Central memory CD4-positive, alpha-beta T cell (primary cell): Measurements from ENCODE around the gene AMOTL1.

Source experiments
- DNase-seq: peaks from one replicate; pipeline ENCODE4 v3.0.0; 2022

Gene AMOTL1

DNA sequence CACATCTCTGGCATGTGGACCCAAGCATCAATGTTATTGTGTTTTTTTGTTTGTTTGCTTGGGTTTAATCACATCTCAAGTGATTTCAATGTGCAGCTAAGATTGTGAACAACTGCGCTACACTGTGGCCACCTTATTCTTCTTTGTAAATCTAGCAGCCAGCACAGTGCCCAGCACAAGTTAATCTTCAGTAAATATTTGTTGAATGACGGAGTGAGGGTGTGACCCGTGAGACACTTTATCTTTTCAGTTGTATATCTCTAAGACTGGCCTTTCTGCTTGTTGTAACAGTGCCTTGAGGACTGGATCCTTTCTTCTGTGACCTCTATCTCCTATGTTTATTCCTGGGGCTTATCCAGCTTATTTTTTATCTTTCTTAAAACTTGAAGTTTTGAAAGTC is 21.4 kb upstream of the AMOTL1 start:
- DNase-seq, result no peak

DNA sequence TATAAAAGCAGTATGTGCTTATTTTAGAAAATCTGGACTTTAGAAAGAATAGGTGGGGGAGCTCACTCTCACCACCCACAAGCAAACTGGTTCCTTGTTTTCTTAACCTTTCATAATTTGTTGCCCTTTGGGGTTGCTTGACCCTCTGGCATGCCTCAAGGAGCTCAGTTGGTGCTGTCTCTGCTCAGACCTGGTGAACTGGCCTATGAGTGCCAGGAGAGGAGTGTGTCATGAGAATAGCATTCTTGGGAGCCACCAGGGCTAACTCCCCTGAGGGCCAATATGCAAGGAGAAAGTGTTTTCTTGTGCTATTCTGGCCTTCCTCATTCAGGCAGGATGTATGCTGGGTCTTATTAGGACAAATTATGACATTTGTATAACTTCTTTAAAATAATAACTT is 21.0 kb upstream of the AMOTL1 start:
- no peak for DNase-seq

DNA sequence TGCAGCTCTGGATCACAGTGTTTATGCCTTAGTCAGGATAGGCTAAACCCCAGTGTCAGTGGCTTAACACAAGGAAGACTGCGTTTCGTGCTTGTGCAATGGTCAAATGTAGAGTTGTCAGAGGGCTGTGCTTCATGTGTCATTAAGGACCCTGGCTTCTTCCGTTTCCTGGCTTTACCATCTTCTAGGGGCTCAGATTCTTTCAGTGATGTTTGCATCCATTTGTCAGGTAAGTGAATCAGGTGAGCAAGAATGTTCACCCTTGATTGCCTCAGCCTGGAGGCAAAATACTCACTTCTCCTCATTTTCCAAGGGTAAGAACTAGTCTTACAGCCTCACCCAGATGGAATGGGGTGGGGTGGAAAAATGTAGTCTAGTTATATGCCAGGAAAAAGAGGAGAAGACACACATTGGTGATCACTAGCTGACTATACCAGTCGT is 20.5 kb upstream of the AMOTL1 start:
- no peak for DNase-seq

DNA sequence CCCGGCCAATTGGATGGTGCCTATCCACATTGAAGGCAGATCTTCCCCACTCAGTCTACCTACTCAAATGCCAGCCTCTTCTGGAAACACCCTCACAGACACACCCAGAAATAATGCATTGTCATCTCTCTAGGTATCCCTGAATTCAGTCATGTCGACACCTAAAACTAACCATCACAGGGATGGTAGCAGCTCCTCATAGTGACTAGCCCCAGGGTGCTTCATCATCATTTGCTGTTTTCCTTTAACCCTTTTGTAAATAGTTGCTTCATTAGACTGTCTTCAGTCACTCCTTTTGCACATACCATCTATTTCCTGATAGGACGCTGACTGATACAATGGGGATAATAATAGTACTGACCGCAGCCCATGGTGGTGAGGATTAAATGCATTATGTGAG is 18.8 kb upstream of the AMOTL1 start:
- DNase-seq, result no peak

DNA sequence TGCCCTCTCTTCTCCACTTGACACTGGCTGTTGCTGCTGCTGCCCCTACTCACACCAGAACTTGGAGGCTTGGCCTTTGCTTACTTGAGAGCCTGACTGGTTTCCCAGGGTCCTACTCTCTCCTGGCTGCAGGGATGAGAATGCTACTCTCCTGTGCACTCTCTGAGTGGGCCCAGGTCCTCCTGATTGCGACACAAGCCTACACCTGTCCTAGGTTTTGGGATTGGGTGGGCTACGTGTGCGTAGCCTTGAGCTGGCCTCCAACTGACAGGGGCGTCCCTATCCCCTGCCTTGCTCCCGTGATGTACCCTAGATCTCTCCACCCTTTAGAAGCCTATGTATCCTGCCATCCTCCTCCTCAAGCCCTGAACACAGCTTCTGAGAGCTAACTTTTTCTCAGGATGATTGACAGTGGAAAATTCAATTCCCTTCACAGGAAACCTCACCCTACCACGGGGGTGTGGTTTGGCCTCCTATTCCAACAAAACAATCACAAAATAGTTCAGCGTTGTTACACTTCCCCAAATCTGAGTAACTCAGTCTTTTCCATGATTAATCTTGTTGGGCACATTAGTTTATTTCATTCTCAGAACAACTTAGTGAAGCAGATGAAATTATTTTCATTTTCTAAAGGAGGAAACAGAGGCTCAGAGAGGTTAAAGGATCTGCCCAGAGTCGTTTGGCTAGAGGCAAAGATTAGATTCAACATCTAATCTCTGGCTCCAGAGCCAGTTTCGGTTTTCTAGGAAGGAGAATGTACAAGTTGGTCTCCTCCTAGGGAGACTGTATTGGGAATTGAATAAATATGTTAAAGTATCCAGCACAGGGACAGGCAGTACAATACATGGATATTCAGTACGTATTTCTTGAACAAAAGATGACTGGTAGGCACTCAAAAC is 17.6 kb upstream of the AMOTL1 start:
- no peak for DNase-seq

DNA sequence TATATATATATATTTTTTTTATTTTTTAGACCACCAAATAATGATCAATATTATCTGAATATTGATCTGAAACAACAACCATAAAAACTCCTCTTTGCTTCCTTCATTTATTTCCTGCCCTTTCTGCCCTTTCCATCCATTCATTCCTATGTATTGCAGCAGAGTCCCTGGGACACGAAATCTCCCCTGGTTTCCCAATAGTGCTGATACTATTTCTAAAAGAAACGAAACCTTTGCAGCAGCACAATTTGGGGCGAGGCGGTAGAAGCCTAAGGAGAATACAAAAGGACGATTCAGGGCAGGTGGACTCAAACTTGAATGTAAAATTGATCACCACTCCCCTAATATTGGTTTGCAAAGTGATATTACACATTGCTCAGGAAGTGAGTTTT is 16.9 kb upstream of the AMOTL1 start:
- DNase-seq, result no peak

DNA sequence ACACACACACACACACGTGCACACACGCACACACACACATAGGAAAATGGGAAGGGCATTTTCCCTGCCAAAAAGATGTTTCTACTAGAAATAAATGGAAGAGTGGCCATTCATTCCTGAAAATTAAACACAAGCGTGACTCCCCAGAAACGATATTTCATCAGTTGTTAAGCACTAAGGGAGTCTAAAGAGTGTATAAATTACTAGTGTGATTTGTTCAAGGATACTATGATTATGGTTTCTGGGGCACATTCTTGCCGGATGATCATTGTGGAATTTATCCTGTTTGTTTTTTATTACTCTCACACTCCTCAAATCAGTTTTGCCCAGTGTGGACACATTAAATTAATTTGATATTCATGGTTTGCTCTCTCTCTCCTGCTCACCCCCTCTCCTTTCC is 16.4 kb upstream of the AMOTL1 start:
- DNase-seq, result no peak

DNA sequence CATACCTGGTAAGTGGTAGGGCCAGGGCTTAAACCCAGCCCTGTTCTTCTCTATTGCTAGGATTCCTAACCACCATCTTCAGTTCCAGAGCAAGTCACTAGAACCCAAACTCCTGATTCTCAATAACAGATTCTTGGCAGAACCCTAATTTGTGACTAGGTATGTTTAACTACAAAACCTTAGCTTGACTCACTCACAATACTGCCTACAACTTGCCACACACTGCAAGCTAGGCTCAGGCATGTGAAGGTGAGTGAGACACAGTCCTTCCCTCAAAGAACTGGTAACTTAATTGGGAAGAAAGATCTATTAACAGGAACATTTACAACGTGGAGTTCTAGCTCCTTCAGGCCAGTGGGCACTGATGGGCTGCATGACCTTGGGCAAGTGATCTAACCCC is 14.5 kb upstream of the AMOTL1 start:
- no peak for DNase-seq

DNA sequence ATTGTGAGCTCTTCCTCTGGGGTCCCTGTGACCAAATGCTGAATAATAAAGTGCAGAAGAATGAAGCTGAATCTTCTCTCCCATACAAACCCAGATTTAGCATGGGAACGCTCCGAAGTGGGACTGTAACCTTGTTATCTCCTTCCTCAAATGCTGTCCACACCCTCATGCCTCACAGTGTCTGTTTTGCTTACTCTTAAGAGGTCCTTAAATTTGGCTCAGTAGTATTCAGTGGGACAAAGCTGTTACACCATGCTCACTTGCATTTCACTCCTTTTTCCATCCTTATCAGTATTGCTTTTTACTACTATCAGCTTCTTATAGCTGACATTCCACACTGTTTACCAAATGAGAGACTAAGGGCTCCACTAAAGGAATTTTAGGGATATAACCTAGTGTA is 13.8 kb upstream of the AMOTL1 start:
- DNase-seq, result no peak

DNA sequence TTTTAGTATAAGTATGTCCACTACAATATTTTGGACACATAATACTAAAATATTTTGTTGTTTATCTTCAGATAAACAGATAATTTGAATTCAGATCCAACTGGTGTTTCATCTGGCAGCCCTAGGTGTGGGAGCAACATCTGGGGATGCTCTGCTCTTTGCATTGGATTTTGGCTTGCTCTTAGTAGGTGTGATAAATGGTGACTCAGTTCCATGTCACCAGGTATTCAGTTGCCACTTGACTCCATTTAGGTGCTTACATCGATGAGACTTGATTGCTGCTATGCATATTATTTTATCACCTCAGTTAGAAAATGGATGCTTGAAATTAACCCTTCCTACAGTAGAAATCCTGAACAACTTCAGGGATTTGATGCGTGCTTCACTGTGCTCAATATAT is 13.3 kb upstream of the AMOTL1 start:
- no peak for DNase-seq

DNA sequence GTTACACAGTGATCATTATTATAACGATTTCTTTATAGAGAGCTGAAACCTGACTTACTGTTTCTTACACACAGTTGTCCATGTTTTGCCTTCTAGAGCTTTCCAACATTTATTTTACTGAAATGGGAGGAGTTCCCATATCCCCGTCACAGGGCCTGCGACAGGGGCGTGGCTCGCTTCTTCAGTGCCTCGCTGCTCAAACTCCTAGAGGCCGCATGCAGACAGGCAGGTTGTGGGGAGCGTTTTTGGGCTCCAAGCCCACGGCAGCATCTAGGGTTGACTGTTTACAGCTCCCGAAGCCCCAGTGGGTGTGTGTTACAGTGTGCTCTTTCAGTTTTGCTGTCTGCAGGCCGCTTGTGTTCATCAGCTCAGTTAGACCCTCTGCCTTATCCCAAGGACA is 12.7 kb upstream of the AMOTL1 start:
- no peak for DNase-seq

DNA sequence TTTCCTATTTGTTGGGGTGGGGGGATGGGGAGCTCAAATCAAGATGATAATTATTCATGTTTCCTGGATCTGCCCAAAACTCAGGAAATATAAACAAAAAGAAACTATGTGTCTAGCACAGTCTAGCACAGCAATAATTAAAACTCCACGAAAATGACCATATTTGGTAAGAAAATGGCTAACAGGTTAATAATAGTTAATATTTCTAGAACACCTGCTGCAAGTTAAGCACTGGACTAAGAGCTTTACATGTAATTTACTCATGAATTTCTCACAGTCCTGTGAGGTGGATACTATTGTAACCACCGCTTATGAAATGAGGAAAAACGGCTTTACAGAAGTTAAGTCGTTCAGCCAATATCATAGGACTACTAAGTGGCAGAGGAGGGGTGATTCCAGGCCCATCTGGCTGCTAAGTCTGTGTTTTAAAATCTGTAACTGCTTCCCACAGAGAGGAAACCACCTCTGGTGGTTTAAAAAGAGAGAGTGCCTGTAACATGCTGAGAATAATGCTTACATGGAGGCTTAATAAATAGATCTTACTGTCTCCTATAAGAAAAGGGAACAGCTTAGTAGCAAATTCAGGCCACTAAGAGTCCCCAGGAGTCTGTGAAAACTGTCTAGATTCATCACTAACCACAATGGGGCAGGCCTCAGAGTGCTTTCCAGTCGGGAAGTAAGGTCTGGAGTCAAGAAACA is 11.0 kb upstream of the AMOTL1 start:
- no peak for DNase-seq

DNA sequence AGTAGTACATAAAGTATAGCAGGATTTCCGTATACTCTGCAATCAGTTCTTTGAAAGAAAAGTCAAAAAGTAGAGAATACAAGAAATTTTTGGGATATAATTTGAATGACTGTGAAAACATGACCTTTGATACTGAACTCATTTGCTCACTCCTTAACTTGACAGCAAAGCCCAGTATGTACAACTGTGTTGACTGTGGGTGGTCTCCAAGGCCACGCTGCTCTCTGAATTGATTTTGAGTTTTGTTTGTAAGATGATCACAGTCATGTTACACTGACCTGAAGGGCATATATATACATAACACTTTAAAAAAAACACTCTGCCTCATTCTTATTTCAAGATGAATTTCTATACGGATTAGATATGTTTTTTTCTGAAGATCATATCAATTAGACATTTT is 9.5 kb upstream of the AMOTL1 start:
- DNase-seq, result no peak

DNA sequence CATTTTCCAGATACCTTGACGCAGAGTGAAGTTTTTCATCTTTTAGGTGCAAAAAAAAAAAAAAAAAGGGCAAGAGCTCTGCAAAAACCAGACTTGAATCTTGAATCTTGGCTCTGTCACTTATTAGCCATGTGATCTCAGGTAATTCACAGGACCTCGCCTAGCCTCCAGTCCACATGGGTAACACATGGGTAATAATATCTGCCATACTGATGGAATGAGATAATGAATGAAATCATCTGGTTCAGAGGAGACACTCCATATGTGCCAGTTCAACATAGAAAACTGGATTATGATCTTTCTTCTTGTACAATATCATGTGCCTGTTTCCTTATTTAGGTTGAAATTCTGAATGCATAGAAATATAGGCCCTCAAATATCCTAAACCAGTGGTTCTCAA is 8.6 kb upstream of the AMOTL1 start:
- no peak for DNase-seq

DNA sequence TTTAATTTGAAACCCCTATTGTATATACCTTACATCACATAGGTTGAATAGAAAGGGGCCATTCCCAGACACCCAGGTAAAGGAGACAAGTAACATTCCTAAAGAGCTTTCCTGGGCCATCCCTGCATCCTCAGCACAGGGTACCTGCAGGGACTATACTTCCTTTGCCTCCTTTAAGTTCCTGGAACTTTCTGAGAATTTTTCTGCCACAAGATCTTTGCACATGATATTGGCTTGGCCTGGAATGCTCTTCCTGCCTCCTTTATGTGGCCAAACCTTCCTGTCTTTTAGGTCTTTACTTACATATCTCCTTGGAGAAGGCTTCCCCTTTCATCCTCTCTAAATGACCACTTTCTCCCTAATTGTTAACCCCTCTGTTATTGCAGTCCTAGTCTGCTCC is 7.9 kb upstream of the AMOTL1 start:
- no peak for DNase-seq

DNA sequence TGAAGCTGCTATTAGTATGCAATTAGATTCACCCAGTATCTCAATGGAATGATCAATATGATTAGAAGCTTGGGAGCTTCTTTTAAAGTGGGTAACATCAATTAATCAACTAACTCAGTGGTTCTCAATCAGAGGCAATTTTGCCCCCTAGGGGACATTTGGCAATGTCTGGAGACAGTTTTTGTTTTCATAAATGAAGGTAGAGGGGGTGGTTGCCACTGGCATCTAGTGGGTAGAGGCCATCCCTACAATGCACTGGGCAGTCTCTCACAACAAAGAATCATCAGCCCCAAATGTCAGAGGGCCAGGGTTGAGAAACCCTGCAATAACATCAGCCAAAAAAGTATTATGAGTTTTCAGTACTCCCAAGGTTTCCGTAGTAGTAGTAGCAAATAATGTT is 5.9 kb upstream of the AMOTL1 start:
- no peak for DNase-seq

DNA sequence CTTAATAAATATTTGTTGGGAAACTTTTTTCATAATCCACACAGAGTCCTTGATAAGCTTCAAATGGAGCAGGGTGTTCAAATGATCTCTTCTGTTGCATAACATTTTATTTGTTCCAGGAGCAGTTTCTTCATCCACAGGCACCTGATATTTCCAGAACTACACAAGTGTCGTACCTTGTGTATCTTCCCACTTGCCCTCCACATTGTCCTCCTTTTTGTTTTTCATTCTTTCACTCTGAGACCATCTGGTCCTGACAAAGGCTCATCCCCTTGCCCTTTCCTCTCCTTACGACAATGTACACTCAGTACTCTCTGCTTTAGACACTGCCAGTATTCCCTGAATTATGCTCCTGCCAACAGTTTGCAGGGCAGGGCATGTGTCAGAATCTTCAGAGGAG is 5.2 kb upstream of the AMOTL1 start:
- no peak for DNase-seq

DNA sequence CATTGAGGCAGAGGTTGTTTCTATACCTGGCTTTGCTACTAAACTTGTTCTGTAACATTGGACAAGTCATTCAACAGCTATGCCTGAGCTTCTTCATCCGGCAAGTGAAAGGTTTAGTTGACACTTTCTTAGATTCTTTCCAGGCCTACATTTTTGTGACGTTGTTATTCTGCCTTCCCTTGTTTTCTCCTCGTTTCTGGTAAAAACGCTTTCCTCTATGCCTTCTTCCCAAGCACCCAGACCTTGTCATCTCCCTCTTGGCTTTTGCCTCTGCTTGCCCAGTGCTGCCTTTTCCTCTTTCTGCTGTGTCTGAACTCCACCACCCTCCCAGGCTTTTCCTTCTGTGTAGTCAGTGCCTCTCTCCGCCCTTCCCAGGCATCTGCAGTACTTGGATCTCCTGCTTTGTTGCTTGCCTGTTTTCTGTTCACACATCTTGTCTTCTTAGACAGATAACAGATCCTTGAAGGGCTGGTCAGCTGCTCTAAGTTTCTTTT is 1.4 kb upstream of the AMOTL1 start:
- no peak for DNase-seq

DNA sequence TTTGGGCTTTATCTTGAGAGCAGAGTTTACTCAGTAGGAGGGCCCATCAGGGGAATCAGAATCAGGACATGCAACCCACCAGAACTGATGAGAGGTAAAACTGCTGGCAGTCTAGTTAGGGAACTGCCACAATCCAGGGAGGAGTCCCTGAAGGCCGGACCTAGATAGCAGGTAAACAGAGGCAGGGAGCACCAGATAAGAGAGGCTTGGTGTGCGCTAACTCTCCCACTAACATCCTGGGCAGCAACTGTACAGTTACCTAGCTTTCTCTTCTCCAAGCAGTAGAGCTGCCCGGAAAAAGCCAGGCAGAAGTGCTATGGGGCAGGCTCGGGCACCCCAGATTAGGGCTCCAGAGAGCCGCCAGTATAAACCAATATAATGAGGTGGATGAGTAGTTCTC is 865 bp upstream of the AMOTL1 start:
- no peak for DNase-seq

DNA sequence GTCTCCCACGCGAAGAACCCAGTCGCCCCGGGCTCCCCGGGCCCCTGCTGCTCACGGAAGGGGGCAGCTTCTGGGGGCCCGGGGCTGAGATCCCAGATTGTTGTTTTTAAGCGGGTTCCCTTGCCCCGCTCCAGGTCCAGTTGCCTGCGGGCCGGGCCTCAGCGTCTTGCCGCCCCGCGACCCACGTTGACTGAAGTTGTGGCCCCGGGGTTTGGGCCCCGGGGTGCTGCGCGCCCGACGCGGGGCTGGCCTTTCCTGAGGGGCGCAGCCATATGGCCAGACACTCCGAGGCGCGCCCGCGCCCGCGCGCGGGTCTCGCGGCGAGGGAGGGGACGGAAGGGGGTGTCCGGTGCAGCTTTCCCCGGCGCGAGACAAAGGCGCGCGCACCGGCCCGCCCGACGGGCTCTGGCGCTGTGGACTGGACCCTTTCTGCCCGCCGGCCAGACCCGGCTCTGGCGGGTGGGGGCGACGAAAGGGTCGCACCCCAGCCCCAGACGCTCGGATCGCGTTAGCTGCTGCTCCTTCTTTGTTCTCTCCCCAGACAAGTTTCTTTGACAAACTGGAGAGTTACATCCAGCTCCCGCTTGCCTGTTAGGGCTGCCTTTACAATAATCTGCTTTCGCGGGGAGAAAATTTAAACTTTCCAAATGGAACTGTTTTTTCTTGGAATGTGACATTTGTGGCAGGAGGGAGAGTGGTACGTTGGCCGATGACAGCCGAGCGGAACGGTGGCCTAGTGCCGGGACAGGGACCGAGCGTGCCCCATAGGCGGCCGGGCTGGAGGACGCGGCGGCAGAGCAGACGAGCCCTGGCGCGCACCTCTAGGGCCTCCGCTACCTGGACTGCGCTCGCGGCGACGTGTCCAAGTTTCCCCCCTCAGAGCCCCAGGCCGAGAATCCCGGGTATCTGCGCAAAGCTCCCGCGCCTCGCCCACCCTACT is 716 bp downstream of the AMOTL1 start:
- no peak for DNase-seq

DNA sequence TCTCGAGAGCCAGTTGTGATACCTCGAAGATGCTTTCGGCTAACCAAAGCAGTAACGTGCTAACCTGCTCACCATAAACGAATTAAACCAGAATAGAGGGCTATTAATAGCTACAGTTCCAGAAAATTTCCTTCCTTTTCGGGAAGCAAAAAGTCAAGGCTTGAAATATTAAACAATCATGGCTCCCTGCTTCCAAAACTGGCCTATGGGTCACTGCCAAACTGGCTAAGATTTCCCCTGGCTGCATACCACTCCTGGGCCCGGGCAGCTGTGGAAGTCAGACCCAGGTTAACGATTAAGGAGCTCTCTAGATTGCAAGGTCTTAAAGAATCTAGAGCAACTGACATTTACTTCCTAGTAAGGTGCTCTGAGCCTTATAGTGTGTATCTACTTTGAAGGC is 1.7 kb downstream of the AMOTL1 start:
- no peak for DNase-seq

DNA sequence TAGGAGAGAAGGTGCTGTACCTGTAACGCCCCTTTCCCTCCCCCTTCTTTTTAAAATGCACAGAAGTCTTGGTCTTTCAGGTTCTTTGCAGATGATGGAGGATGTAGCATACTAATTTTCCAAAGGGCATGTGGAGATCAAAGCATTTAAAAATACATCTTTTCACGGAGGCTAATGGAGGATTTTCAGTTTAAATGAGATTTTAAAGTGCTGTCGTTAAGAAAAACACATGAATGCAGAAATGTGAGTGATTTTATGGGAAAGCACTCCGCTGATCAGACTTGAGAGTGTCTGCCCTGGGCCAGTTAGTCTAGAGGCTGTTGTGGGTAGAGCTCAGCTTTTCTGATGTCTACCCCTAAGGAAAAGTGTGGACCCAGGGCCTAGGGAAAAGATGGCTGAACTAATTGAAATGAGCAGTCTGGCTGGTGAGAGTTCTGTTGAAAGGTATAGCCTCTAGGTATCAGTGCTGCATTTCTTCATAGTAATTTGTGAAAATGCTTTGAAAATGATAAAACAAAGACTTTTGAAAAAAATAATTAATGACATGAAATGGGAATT is 2.5 kb downstream of the AMOTL1 start:
- DNase-seq, result no peak

DNA sequence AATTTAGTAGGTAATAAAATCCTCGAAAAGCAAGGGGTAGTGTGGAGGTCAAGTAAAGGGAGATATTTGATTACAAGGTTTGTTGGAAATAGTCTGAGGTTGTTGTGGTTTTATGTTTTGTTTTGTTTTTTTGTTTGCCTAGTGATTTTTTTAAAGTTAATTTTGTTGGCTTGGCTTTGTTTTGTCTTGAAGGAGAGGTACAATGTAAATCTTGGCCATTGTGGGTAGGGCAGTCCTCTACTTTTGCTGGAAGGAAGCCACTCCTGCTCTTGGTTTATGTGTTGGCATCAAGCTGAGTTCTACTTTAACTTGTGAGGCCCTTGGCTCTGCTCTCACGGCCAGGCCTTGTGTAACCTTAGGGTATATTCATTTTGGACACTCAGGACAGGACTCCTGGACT is 3.2 kb downstream of the AMOTL1 start:
- DNase-seq, result no peak
